Activated naive CD8-positive, alpha-beta T cell treated with anti-CD3 and anti-CD28 coated beads, Interleukin-2, amount 50 U/mL, for 24 hours (primary cell): Measurements from ENCODE around the gene PTPN14.
"Not testable (repeated sequence)": the region's sequence is repeated elsewhere in the genome, so short reads cannot be mapped to it uniquely, and the experiment has no call there.

ENCODE experiments used
- ATAC-seq: fragments of 150-1000 bp; cut with Tn5 transposase; one replicate; pipeline ENCODE4 v1.10.0; 2021
- DNase-seq: peaks from one replicate; pipeline ENCODE4 v3.0.0; 2021
- H3K27ac Mint-ChIP-seq: one replicate; pipeline ENCODE4 v1.8.0; 2021; ENCODE audit warnings: mild to moderate bottlenecking, mixed read lengths
- H3K27me3 Mint-ChIP-seq: one replicate; pipeline ENCODE4 v1.8.0; 2021; ENCODE audit warnings: mixed read lengths
- H3K36me3 Mint-ChIP-seq: one replicate; pipeline ENCODE4 v1.8.0; 2021; ENCODE audit warnings: low read depth, mixed read lengths
- H3K4me1 Mint-ChIP-seq: one replicate; pipeline ENCODE4 v1.8.0; 2021; ENCODE audit warnings: mixed read lengths
- H3K4me3 Mint-ChIP-seq: one replicate; pipeline ENCODE4 v1.8.0; 2021; ENCODE audit warnings: mild to moderate bottlenecking, moderate library complexity, mixed read lengths
- H3K9me3 Mint-ChIP-seq: one replicate; pipeline ENCODE4 v1.8.0; 2021; ENCODE audit warnings: mixed read lengths

PTPN14 gene

DNA sequence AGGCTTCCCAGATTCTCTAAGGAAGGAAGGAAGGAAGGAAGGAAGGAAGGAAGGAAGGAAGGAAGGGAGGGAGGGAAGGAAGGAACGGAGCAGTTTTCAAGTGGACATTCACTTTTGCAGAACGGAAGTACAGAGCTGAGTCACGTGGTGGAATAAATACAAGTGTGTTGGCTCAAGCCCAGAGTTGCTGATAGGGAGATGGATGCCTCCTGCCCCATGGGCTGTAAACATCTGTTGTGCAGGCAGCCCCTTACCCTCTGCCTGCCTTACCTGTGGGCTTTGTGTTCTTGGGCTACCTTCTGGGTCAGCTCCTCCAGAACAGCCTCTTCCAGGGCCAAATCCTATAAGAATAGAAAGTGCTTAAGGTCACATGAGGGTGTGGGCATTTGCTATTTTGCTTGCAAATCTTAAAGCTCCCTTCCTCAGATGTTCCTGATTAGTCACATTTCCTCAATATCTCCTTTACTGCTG, 148.8 kb downstream of the PTPN14 start:
- Mint-ChIP-seq H3K9me3 (peaks cover 4% of the 10 kb centered on the region), H3K27me3 (no peaks in the 10 kb centered on the region), H3K27ac (no peak overlapping the region), H3K4me1 (peaks cover 29% of the 10 kb centered on the region), H3K4me3 (no peak overlapping the region), H3K36me3 (no peaks in the 10 kb centered on the region)
- ATAC-seq (no peak), DNase-seq (no peak)

DNA sequence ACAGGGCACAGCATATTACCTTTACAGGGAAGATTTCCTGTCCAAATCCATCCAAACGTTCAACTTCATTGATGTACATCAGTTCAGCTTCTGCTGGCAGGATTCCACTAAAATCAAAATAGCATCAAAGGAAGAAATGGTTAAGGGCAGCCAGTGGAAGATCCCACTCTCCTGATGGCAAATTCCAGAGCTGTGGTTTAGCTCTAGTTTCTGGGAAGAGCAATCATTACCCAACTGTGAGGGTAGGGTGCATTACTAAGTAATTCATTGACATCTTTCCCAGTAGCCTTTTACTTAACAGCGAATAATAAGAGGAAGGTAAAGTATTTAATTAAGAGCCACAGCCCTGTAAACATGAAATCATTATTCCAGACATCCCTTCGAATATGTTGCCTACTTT, 149.7 kb downstream of the PTPN14 start:
- Mint-ChIP-seq H3K27ac (no peak overlapping the region), H3K36me3 (no peaks in the 10 kb centered on the region), H3K27me3 (no peaks in the 10 kb centered on the region), H3K9me3 (peaks cover 4% of the 10 kb centered on the region), H3K4me3 (no peak overlapping the region), H3K4me1 (peaks cover 34% of the 10 kb centered on the region)
- DNase-seq (no peak), ATAC-seq (no peak)

DNA sequence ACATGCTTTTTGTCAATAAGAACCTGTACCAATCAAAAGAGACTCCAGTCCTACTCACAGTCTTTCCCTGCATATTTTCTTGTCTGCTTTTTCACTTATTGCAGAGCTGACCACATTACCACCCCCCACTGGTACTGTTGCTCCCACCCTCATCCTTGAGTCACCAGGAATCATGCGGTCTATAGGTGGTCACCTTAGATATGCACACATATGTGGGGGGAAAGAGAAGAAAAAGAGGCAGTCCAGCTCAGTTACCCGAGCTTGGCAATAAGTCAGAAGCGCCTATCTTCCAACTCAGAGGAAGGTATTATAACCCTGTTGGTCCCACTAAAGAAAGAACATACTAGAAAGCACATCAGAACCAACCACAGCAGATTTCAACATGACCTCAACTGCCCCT, 151.3 kb downstream of the PTPN14 start:
- DNase-seq = no peak
- Mint-ChIP-seq H3K9me3 (peaks cover 4% of the 10 kb centered on the region), H3K4me3 (no peak overlapping the region), H3K36me3 (no peaks in the 10 kb centered on the region), H3K27me3 (no peaks in the 10 kb centered on the region), H3K4me1 (peaks cover 39% of the 10 kb centered on the region), H3K27ac (no peak overlapping the region)
- no peak for ATAC-seq

DNA sequence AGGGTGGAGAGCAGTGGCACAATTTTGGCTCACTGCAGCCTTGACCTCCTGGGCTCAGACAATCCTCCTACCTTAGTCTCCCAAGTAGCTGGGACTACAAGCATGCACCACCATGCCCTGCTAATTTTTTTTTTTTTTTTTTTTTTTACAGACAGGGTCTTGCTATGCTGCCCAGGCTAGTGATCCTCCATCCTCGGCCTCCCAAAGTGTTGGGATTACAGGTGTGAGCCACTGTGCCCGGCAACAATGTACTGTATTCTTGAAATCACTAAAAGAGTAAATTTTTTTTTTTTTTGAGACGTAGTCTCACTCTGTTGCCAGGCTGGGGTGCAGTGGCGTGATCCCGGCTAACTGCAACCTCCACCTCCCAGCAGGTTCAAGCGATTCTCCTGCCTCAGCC, 152.9 kb downstream of the PTPN14 start:
- no peak overlapping the region for H3K27ac Mint-ChIP-seq
- peaks cover 4% of the 10 kb centered on the region for H3K9me3 Mint-ChIP-seq
- H3K27me3 Mint-ChIP-seq = no peaks in the 10 kb centered on the region
- ATAC-seq = no peak
- H3K4me3 Mint-ChIP-seq = no peak overlapping the region
- no peak for DNase-seq
- no peaks in the 10 kb centered on the region for H3K36me3 Mint-ChIP-seq
- peaks cover 27% of the 10 kb centered on the region for H3K4me1 Mint-ChIP-seq

DNA sequence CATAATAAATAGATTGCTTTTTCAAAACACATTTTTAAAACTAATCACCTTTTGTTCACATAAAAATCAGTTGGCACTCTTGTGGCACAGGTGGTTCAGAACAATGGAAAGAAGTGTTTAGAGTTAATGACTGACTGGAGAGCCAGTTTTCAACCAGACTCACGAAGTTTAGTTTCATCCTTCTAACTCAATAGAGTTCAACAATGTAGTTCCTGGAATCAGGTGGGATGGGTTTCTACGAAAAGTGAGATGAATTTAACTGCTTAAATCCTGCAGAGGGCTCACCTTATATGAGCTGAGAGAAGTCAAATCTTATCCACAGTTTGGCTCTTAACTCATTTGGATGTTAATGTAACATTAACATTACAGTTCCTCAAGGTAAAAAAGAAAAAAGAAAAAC, 153.9 kb downstream of the PTPN14 start:
- Mint-ChIP-seq H3K27me3 (no peaks in the 10 kb centered on the region), H3K36me3 (no peaks in the 10 kb centered on the region), H3K4me1 (peaks cover 23% of the 10 kb centered on the region), H3K9me3 (peaks cover 4% of the 10 kb centered on the region), H3K27ac (no peak overlapping the region), H3K4me3 (no peak overlapping the region)
- no peak for DNase-seq
- ATAC-seq = peak; percentile 46

DNA sequence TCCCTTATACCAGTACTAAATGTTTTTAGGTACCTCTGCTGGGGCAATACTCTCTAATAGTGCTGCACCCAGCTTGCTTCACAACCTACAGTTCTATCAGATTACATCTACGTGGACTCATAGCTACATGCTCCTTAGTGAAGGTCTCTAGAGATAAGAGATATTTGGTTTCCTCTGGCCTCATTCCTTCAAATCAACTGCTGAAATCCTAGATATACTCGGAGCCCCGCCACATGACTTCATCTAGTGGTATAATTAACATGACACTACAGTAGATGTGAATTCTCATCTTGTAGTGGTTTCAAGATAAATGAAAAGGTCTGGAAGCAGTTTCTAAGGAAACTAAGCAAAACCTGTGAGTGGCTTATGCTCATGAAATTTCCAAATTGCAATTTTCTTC, 155.1 kb downstream of the PTPN14 start:
- no peak overlapping the region for H3K27ac Mint-ChIP-seq
- no peaks in the 10 kb centered on the region for H3K27me3 Mint-ChIP-seq
- peaks cover 4% of the 10 kb centered on the region for H3K9me3 Mint-ChIP-seq
- H3K4me3 Mint-ChIP-seq = no peak overlapping the region
- no peaks in the 10 kb centered on the region for H3K36me3 Mint-ChIP-seq
- ATAC-seq = no peak
- no peak for DNase-seq
- H3K4me1 Mint-ChIP-seq = peaks cover 23% of the 10 kb centered on the region

DNA sequence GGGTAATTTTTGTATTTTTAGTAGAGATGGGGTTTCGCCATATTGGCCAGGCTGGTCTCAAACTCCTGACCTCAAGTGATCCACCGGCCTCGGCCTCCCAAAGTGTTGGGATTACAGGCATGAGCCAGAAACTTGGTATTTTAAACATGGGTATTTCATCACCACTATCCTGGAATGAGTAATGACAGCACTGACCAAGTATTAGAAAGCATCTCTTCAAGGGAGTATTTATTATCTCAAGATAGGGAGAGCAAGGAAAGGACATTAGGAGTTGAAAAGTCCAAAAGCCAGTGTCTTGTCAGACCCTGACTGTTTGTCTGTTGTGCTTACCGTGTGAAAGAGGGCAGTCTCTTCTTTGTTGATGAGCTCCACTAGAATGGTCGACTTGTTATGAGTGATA, 156.8 kb downstream of the PTPN14 start:
- not testable (repeated sequence) for DNase-seq, H3K27ac Mint-ChIP-seq, H3K36me3 Mint-ChIP-seq, H3K9me3 Mint-ChIP-seq, H3K27me3 Mint-ChIP-seq, ATAC-seq, H3K4me3 Mint-ChIP-seq
- H3K4me1 Mint-ChIP-seq = peaks cover 21% of the 10 kb centered on the region

DNA sequence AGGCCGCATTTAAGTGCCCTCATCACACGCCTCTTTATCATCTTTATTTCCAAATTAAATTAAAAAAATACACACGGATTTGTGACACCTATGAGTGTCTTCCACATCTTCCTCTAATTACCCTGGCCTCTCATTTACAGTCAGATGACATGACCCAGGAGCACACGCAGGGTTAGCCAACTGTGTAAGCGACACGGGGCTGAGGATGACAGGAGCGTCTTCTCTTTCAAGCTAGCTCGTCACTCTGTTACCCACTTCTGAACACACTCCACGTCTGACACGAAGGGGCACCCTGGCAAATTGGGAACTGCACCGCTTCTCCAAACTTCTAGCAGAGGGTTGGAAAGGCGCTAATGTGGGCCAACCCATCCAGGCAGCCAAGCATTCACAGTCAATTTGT, 158.3 kb downstream of the PTPN14 start:
- no peaks in the 10 kb centered on the region for H3K27me3 Mint-ChIP-seq
- H3K4me3 Mint-ChIP-seq = no peak overlapping the region
- H3K27ac Mint-ChIP-seq = no peak overlapping the region
- no peaks in the 10 kb centered on the region for H3K36me3 Mint-ChIP-seq
- peaks cover 3% of the 10 kb centered on the region for H3K9me3 Mint-ChIP-seq
- DNase-seq = no peak
- ATAC-seq = no peak
- peaks cover 16% of the 10 kb centered on the region for H3K4me1 Mint-ChIP-seq

DNA sequence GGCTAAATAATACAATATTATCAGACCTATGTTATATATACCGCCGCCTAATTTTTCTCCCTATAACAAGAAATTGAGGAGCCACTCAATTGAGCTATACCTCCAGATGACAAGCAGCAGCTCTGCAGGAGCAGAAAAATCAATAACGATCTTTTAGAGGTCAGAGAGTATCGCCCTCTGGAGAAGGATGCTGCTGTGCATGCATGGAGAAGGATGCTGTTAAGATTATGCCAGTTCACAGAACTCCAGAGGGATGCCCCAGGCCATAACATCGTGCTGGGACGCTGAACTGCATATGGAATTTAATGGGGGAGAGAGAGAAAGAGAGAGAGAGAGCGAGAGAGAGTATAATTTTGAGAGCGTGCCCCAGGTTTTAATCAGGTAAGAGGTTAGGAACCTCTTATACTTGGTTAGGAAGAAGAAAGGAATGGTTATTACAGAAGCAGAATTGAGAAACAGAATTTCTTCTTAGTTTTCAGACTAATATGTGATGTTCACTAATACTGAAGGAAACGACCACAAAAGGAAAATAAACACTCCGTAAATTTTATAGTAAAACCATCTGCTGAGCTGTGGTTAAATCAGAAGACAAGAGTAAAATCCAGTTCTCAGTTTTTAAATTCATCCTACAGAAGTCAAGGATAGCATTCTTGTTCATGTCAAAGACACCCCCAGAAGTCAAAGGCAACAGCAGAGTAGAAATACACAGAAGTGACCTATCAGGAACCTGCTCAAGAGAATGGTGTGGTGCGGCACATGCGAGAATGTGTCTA, 159.3 kb downstream of the PTPN14 start:
- Mint-ChIP-seq H3K4me3 (no peak overlapping the region), H3K27ac (no peak overlapping the region), H3K9me3 (no peaks in the 10 kb centered on the region), H3K4me1 (peaks cover 9% of the 10 kb centered on the region), H3K36me3 (no peaks in the 10 kb centered on the region), H3K27me3 (no peaks in the 10 kb centered on the region)
- DNase-seq (no peak), ATAC-seq (no peak)

DNA sequence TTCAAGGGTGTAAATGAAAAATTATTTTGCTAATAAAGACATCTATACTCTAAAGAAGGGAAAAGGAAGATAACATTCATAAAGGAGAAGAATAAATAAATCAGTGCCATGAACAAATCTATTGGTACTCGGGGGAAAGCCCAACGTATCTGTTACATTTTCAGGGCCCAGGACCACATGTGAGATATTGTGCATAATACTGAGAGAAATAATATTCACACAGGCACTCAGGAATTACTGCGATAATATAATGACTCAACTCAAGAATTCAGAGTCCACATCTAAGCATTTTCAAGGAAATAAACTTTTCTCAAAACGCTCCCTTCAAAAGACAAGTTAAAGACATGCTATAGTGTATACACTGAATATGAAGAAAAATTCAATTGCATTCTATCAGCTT, 161.7 kb downstream of the PTPN14 start:
- Mint-ChIP-seq H3K27ac (no peak overlapping the region), H3K4me3 (no peak overlapping the region), H3K36me3 (no peaks in the 10 kb centered on the region), H3K27me3 (no peaks in the 10 kb centered on the region), H3K4me1 (no peaks in the 10 kb centered on the region), H3K9me3 (no peaks in the 10 kb centered on the region)
- ATAC-seq (no peak), DNase-seq (no peak)

DNA sequence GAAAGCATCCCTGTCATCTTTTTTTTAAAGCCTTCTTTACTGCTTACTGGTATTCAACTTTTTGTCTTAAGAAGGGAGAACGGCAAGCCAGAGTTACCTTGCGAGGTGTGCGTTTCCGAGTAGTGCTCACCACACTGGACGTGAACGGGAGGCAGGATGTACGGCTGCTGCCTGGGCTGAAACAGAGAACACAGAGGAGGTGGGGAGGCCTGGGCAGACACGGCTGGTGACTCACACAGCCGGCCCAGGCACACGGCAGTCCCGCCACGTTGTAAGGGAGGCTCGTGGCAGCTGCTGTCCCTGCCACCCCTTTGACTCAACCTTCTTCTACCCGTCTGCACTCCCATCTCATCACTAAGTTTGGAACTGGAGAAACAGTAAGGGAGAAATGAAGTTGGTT, 164.7 kb downstream of the PTPN14 start:
- no peaks in the 10 kb centered on the region for H3K27me3 Mint-ChIP-seq
- ATAC-seq (no peak), DNase-seq (no peak)
- H3K4me3 Mint-ChIP-seq = no peak overlapping the region
- no peaks in the 10 kb centered on the region for H3K4me1 Mint-ChIP-seq
- no peaks in the 10 kb centered on the region for H3K9me3 Mint-ChIP-seq
- H3K27ac Mint-ChIP-seq = no peak overlapping the region
- no peaks in the 10 kb centered on the region for H3K36me3 Mint-ChIP-seq

DNA sequence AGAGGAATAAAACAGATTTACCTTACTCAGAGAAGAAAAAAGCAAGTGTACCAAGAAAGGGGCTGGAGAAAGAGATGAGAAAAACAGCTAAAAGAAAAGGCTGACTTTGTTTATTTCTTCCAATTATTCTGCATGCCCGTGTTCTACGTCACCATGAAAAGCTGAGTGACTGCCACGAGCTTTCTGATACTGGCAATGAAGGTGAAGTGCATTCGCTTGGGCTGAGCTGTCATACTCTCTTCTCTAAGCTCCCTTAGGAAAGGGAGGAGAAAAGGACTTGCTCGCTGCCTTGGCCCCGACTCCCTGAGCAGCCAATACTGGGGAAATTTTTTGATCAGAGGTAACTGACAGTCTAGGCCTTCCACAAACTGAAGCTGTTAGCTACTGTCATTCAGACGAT, 165.1 kb downstream of the PTPN14 start:
- no peaks in the 10 kb centered on the region for H3K27me3 Mint-ChIP-seq
- H3K27ac Mint-ChIP-seq = no peak overlapping the region
- DNase-seq (no peak), ATAC-seq (no peak)
- H3K36me3 Mint-ChIP-seq = no peaks in the 10 kb centered on the region
- no peak overlapping the region for H3K4me3 Mint-ChIP-seq
- H3K4me1 Mint-ChIP-seq = no peaks in the 10 kb centered on the region
- no peaks in the 10 kb centered on the region for H3K9me3 Mint-ChIP-seq

DNA sequence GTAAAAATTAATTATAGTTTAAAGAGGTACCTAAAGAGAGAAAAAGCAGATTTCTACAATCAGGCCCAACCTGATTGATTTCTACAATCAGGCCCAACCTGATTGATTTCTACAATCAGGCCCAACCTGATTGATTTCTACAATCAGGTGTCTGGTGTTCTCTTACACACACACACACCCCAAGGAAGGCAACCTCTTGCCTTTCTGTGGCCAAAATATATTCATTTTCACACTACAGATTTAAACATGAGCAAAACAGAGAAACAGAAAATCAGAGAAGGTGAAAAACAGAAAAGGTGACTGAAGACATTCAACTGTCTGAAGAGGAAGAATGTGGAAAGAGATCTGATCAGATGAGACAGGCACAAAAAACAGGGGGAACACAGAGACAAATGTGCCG, 166.0 kb downstream of the PTPN14 start:
- H3K9me3 Mint-ChIP-seq = no peaks in the 10 kb centered on the region
- H3K36me3 Mint-ChIP-seq = no peaks in the 10 kb centered on the region
- H3K4me1 Mint-ChIP-seq = no peaks in the 10 kb centered on the region
- no peak overlapping the region for H3K4me3 Mint-ChIP-seq
- H3K27ac Mint-ChIP-seq = no peak overlapping the region
- ATAC-seq = no peak
- H3K27me3 Mint-ChIP-seq = no peaks in the 10 kb centered on the region
- DNase-seq = no peak

DNA sequence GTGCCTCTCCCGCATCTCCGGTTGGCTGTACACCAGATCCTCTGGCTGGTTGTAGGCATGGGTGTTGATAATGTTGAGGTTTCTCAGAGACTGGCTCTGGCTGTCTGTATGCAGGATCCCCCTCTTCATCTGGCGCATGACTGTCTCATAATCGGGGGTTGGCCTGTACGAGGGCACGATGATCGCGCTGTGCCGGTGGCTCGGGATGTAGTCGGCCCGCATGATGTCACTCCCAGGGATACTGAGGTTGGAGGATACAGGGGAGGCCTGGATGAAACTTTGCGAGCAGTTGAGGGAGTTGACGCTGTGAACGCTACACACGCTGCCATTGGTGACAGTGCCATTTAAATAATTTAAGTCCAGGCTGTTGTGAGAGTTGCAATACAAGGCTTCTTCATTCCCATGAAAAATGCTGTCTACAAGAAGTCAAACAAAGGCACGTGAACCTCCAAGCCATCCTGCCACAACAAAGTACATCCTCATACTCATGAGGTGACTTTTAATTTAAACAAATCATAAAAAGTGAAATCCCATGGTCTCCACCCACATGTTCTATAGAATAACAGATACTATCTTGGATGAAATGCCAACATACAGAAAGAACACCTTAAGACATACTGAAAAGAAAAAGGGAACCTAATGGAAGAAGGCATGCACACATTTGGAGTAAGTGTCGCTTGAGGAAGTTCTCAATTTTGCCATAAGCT, 166.9 kb downstream of the PTPN14 start:
- Mint-ChIP-seq H3K27me3 (no peaks in the 10 kb centered on the region), H3K9me3 (no peaks in the 10 kb centered on the region), H3K27ac (no peak overlapping the region), H3K36me3 (no peaks in the 10 kb centered on the region), H3K4me3 (no peak overlapping the region), H3K4me1 (no peaks in the 10 kb centered on the region)
- DNase-seq (no peak), ATAC-seq (no peak)
